NCI-H1436 treated with DMSO at 0.1 percent for 48 hours (cell line): ENCODE measurements around the gene CDK15.

Experiments used
- DNase-seq: peaks from one replicate; lab custom pipeline; 2025; lab: John Stamatoyannopoulos, UW

The CDK15 gene

DNA sequence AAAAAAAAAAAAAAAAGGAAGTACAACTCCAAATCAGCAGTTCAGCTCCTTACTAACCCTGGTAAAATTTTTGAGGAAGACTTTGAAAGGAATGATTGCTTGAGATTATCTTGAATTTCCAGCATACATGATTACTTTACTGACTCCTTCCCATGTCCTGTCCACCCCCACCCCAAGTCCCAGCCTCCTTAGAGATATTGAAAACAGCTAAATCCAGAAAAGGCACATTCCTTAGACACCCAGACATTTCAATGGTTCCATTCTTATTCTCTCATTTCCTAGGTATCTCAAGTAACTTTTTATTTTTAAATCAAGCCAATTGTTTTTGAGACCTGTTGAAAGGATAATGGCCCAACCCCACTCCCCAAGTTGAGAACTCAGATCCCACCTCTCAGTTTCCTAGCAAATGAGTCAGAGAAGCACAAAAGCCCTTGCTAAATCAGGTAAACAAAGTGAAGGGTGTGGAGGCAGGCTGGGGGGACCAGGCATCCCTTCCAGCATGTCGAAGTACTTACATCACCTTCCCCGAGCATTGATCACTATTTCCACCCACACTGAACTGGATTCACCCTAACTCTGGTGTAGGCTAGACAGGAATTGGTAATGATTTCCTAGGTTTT lies 131.9 kb downstream of the CDK15 start:
- DNase-seq = no peak

GRCh38 chr2:201938781-201939180 lies 132.4 kb downstream of the CDK15 start:
- no peak for DNase-seq

GRCh38 chr2:201939453-201939941 lies 133.2 kb downstream of the CDK15 start:
- DNase-seq = no peak

DNA sequence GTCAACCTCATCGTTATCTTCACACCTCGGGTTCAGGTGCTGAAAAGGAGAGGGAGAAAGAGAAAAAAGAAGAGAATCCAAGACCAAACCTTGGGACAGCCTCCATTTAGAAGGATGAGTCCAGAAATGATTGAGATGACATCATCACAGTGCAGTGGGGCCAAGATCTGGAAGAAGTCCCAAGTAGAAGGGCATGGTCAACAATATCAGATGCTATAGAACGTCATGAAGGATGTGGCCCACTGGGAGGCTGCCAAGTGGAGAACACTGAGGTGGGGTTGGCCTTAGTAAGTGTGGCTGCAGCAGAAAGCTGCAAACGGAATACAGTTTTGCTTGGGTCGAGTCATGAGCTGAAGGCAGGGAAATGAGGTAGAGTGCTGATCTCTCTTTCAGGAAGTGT lies 136.2 kb downstream of the CDK15 start:
- DNase-seq = no peak
